Mesenchymal stem cell (in vitro differentiated cells and primary cell): Measurements from ENCODE around the gene CCL4L2.
"Not testable (repeated sequence)": the region's sequence is repeated elsewhere in the genome, so short reads cannot be mapped to it uniquely, and the experiment has no call there.

Experiments
- DNase-seq: peaks from one replicate; pipeline ENCODE4 v3.0.0-alpha.2; 2013
- H2AFZ ChIP-seq: one replicate; pipeline ENCODE4 v1.6.1; 2013; ENCODE audit warnings: low read depth, mild to moderate bottlenecking, control low read depth, inconsistent platforms, low read length, moderate library complexity
- H2AK5ac ChIP-seq: 2 replicates; pipeline ENCODE4 v1.6.1; 2013; ENCODE audit warnings: low read length, moderate library complexity, mild to moderate bottlenecking, inconsistent platforms; ENCODE audit not compliant: severe bottlenecking
- H2BK120ac ChIP-seq: one replicate; pipeline ENCODE4 v1.6.1; 2013; ENCODE audit warnings: low read depth, mild to moderate bottlenecking, inconsistent platforms, low read length, moderate library complexity
- H2BK12ac ChIP-seq, 2 experiments: one replicate each; pipeline ENCODE4 v1.6.1; 2013; ENCODE audit warnings: inconsistent platforms in 2 of 2, low read length in 2 of 2, mild to moderate bottlenecking in 2 of 2, moderate library complexity in 2 of 2, control low read depth in 1 of 2
- H2BK15ac ChIP-seq: one replicate; pipeline ENCODE4 v1.6.1; 2013; ENCODE audit warnings: mild to moderate bottlenecking, low read depth, inconsistent platforms; ENCODE audit not compliant: poor library complexity, severe bottlenecking
- H2BK5ac ChIP-seq: 2 replicates; pipeline ENCODE4 v1.6.1; 2013; ENCODE audit warnings: low read depth, mild to moderate bottlenecking, low read length, control low read depth, inconsistent platforms; ENCODE audit not compliant: poor library complexity, severe bottlenecking
- H3K14ac ChIP-seq, 2 experiments: one replicate each; pipeline ENCODE4 v1.6.1; 2013; ENCODE audit warnings: inconsistent platforms in 2 of 2, low read length in 2 of 2, control low read depth in 1 of 2, mild to moderate bottlenecking in 1 of 2, moderate library complexity in 1 of 2
- H3K18ac ChIP-seq, 2 experiments: one replicate each; pipeline ENCODE4 v1.6.1; 2013; ENCODE audit warnings: inconsistent platforms in 2 of 2, low read length in 2 of 2, control low read depth in 1 of 2, low read depth in 1 of 2, mild to moderate bottlenecking in 1 of 2
- H3K23ac ChIP-seq, 2 experiments: one replicate each; pipeline ENCODE4 v1.6.1; 2013; ENCODE audit warnings: inconsistent platforms in 2 of 2, low read length in 2 of 2, mild to moderate bottlenecking in 2 of 2, moderate library complexity in 2 of 2, control low read depth in 1 of 2
- H3K27ac ChIP-seq: 2 replicates; pipeline ENCODE4 v1.5.1; 2013; ENCODE audit warnings: mild to moderate bottlenecking, moderate library complexity, low read length, control low read depth, inconsistent platforms; ENCODE audit not compliant: poor library complexity, severe bottlenecking
- H3K27me3 ChIP-seq, 2 experiments: 2 replicates each; pipeline versions ENCODE4 v1.6.1 to v1.7.0; 2013; ENCODE audit warnings: low read length in 2 of 2, mild to moderate bottlenecking in 2 of 2, moderate library complexity in 2 of 2, control low read depth in 1 of 2, inconsistent platforms in 1 of 2; ENCODE audit not compliant: control insufficient read depth in 1 of 2, insufficient read depth in 1 of 2
- H3K36me3 ChIP-seq, 2 experiments: 2 replicates each; pipeline versions ENCODE4 v1.6.1 to v1.7.0; 2013; ENCODE audit warnings: low read length in 2 of 2, control low read depth in 1 of 2, inconsistent platforms in 1 of 2, low read depth in 1 of 2, mild to moderate bottlenecking in 1 of 2; ENCODE audit not compliant: insufficient read depth in 2 of 2, control insufficient read depth in 1 of 2
- H3K4ac ChIP-seq, 2 experiments: one replicate each; pipeline ENCODE4 v1.6.1; 2013; ENCODE audit warnings: inconsistent platforms in 2 of 2, low read length in 2 of 2, mild to moderate bottlenecking in 2 of 2, moderate library complexity in 2 of 2, control low read depth in 1 of 2, low read depth in 1 of 2
- H3K4me1 ChIP-seq: 2 replicates; pipeline ENCODE4 v1.6.1; 2013; ENCODE audit warnings: low read depth, low read length, control low read depth; ENCODE audit not compliant: control insufficient read depth, insufficient read depth
- H3K4me2 ChIP-seq: 2 replicates; pipeline ENCODE4 v1.6.1; 2013; ENCODE audit warnings: low read length, mild to moderate bottlenecking, inconsistent platforms; ENCODE audit not compliant: poor library complexity, severe bottlenecking
- H3K4me3 ChIP-seq, 2 experiments: 2 replicates each; pipeline versions ENCODE4 v1.5.1 to v1.7.0; 2013; ENCODE audit warnings: low read length in 2 of 2, mild to moderate bottlenecking in 2 of 2, control low read depth in 1 of 2, low read depth in 1 of 2; ENCODE audit not compliant: insufficient read depth in 1 of 2
- H3K79me1 ChIP-seq: replicated peaks from 2 replicates; pipeline ENCODE4 v1.6.1; 2013; ENCODE audit warnings: mild to moderate bottlenecking, control low read depth, low read length, inconsistent platforms; ENCODE audit not compliant: poor library complexity, severe bottlenecking
- H3K9ac ChIP-seq: 2 replicates; pipeline ENCODE4 v1.7.0; 2013; ENCODE audit warnings: mild to moderate bottlenecking, low read length, moderate library complexity
- H3K9me3 ChIP-seq: 2 replicates; pipeline ENCODE4 v1.7.0; 2013; ENCODE audit warnings: mild to moderate bottlenecking, low read length; ENCODE audit not compliant: control insufficient read depth
- H4K8ac ChIP-seq: one replicate; pipeline ENCODE4 v1.6.1; 2013; ENCODE audit warnings: inconsistent platforms, mild to moderate bottlenecking, low read length, moderate library complexity
- H4K91ac ChIP-seq: one replicate; pipeline ENCODE4 v1.6.1; 2013; ENCODE audit warnings: mild to moderate bottlenecking, low read length, inconsistent platforms
- WGBS: methylation state at CpG from one replicate; pipeline ENCODE4 v1.1.7; 2013; ENCODE audit warnings: mixed read lengths; 5-methylcytosine and 5-hydroxymethylcytosine counted together

The CCL4L2 gene

GRCh38 chr17:36198831-36199465 lies 11.9 kb upstream of the CCL4L2 start:
- no peak overlapping the region for H2AFZ ChIP-seq
- WGBS: 76% methylated on average over 7 of the region's 7 CpGs
- no peak overlapping the region for H3K9ac ChIP-seq
- no peaks in the 10 kb centered on the region for H3K9me3 ChIP-seq
- no peak overlapping the region for H2AK5ac ChIP-seq
- no peak overlapping the region for H2BK15ac ChIP-seq
- H4K8ac ChIP-seq: no peak overlapping the region
- no peak overlapping the region for H3K4me2 ChIP-seq
- H2BK120ac ChIP-seq: no peak overlapping the region
- no peaks in the 10 kb centered on the region for H3K79me1 ChIP-seq
- no peak overlapping the region for H3K14ac ChIP-seq
- H2BK5ac ChIP-seq: no peak overlapping the region
- no peak overlapping the region for H3K23ac ChIP-seq
- H3K27me3 ChIP-seq: peaks cover 3 to 20% of the 10 kb centered on the region in 2 experiments
- H3K36me3 ChIP-seq: no peaks in the 10 kb centered on the region
- no peak overlapping the region for H4K91ac ChIP-seq
- no peak overlapping the region for H3K27ac ChIP-seq
- DNase-seq: no peak
- no peak overlapping the region for H3K4ac ChIP-seq
- peaks cover 4% of the 10 kb centered on the region for H3K4me1 ChIP-seq
- H2BK12ac ChIP-seq: no peak overlapping the region
- H3K4me3 ChIP-seq: no peak overlapping the region
- no peak overlapping the region for H3K18ac ChIP-seq

- not testable (repeated sequence) for H3K36me3 ChIP-seq, H3K18ac ChIP-seq, H2BK15ac ChIP-seq, H2BK120ac ChIP-seq, H2AK5ac ChIP-seq, H2AFZ ChIP-seq, H2BK12ac ChIP-seq, H3K27ac ChIP-seq, H3K9ac ChIP-seq, DNase-seq, H3K4ac ChIP-seq, H3K23ac ChIP-seq, H3K4me1 ChIP-seq, H3K14ac ChIP-seq, H3K4me2 ChIP-seq, H4K91ac ChIP-seq, H3K4me3 ChIP-seq, H4K8ac ChIP-seq, H2BK5ac ChIP-seq, H3K79me1 ChIP-seq, H3K9me3 ChIP-seq
- WGBS: 72% methylated on average over 4 of the region's 4 CpGs
- H3K27me3 ChIP-seq: peaks cover 3 to 11% of the 10 kb centered on the region in 2 experiments
These were observed 9.8 kb upstream of the CCL4L2 start for GRCh38 chr17:36201102-36201501.

GRCh38 chr17:36201506-36201905 lies 9.4 kb upstream of the CCL4L2 start:
- not testable (repeated sequence) for H2AK5ac ChIP-seq, H3K4ac ChIP-seq, H4K91ac ChIP-seq, H3K23ac ChIP-seq, H3K36me3 ChIP-seq, H2BK12ac ChIP-seq, DNase-seq, H3K18ac ChIP-seq, H3K27ac ChIP-seq, H2BK5ac ChIP-seq, H2BK15ac ChIP-seq, H3K4me2 ChIP-seq, H3K4me3 ChIP-seq, H3K14ac ChIP-seq, H3K27me3 ChIP-seq, H3K4me1 ChIP-seq, H2BK120ac ChIP-seq, H3K79me1 ChIP-seq, H3K9ac ChIP-seq, H4K8ac ChIP-seq, H3K9me3 ChIP-seq, H2AFZ ChIP-seq
- 89% methylated on average over 8 of the region's 8 CpGs for WGBS

- Histone ChIP-seq H2BK120ac (no peak overlapping the region), H2AFZ (no peak overlapping the region), H3K79me1 (no peaks in the 10 kb centered on the region), H3K9ac (no peak overlapping the region), H3K4me1 (no peaks in the 10 kb centered on the region), H2BK5ac (no peak overlapping the region), H3K4me3 (no peak overlapping the region), H4K8ac (no peak overlapping the region), H2BK15ac (no peak overlapping the region), H3K18ac (no peak overlapping the region), H2BK12ac (no peak overlapping the region), H3K27me3 (peaks cover 3 to 12% of the 10 kb centered on the region in 2 experiments), H3K9me3 (no peaks in the 10 kb centered on the region), H3K4ac (no peak overlapping the region), H3K27ac (no peak overlapping the region), H4K91ac (no peak overlapping the region), H2AK5ac (no peak overlapping the region), H3K4me2 (no peak overlapping the region), H3K36me3 (no peaks in the 10 kb centered on the region), H3K23ac (no peak overlapping the region), H3K14ac (no peak overlapping the region)
- DNase-seq: no peak
- WGBS: 97% methylated on average over 2 of the region's 3 CpGs
These were observed 7.5 kb upstream of the CCL4L2 start for GRCh38 chr17:36203335-36203734.
